GM12878 (cell line): ENCODE measurements around the gene SFSWAP. TPM values are rescaled to one million over a fixed set of nuclear protein-coding genes. Genes with fewer than 3 reads are reported as not detected.

Experiments used
- ATAC-seq: fragments of 200-7000 bp; cut with Tn5 transposase; 3 replicates; pipeline ENCODE4 v1.9.1; 2020; ENCODE audit warnings: mild to moderate bottlenecking, moderate library complexity
- BruUV-seq: library from RNA; stranded (reverse); fragments of 400-500 nt; replicated peaks from 2 replicates; lab custom pipeline; 2021; lab: Mats Ljungman, UMichigan
- CTCF ChIA-PET: fragments of 300-600 bp; sonication (Branson Sonifier 250); formaldehyde crosslinking; extraction: SDS; loops from one replicate; lab custom pipeline; 2021; ENCODE audit warnings: inconsistent platforms; lab: Yijun Ruan, JAX
- POLR2A ChIA-PET: fragments of 350-600 bp; formaldehyde crosslinking; extraction: SDS; loops from one replicate; lab custom pipeline; 2021; ENCODE audit warnings: inconsistent platforms; lab: Charles Lee
- RAD21 ChIA-PET: fragments of 300-600 bp; sonication (Branson Sonifier 250); formaldehyde crosslinking; loops from one replicate; lab custom pipeline; 2023; ENCODE audit warnings: antibody characterized with exemption; ENCODE audit not compliant: unreplicated experiment; lab: Charles Lee
- SMC1A ChIA-PET: fragments of 300-600 bp; sonication (Branson Sonifier 250); formaldehyde crosslinking; loops from one replicate; lab custom pipeline; 2023; ENCODE audit not compliant: unreplicated experiment, uncharacterized antibody; lab: Charles Lee
- DNase-seq: peaks from one replicate; pipeline ENCODE4 v3.0.0-alpha.2; 2011; ENCODE audit warnings: low read depth, low spot score
- FAIRE-seq: peaks from 3 replicates; lab custom pipeline; 2011; peaks lifted over from hg19 to GRCh38; lab: Jason Lieb, UNC
- H2AFZ ChIP-seq: 2 replicates; pipeline ENCODE4 v1.6.0; 2011; ENCODE audit warnings: low read depth, low read length, control low read depth; ENCODE audit not compliant: control insufficient read depth
- H3K27ac ChIP-seq: 2 replicates; pipeline ENCODE4 v1.5.1; 2011; ENCODE audit warnings: control low read depth; ENCODE audit not compliant: control insufficient read depth, insufficient read depth
- H3K27me3 ChIP-seq, 2 experiments: replicated peaks in 1 of 2; 2 replicates each; pipeline versions ENCODE4 v1.6.0 to v1.6.1; 2011; ENCODE audit warnings: low read length in 1 of 2; ENCODE audit not compliant: control insufficient read depth in 2 of 2, insufficient read depth in 2 of 2
- H3K36me3 ChIP-seq, 2 experiments: 2 replicates each; pipeline ENCODE4 v1.5.1; 2011; ENCODE audit warnings: low read length in 1 of 2; ENCODE audit not compliant: control insufficient read depth in 2 of 2, insufficient read depth in 2 of 2
- H3K4me1 ChIP-seq: 2 replicates; pipeline ENCODE4 v1.6.1; 2011; ENCODE audit warnings: mild to moderate bottlenecking, low read length, moderate library complexity, mixed read lengths; ENCODE audit not compliant: control insufficient read depth, insufficient read depth
- H3K4me2 ChIP-seq: 2 replicates; pipeline ENCODE4 v1.6.0; 2011; ENCODE audit warnings: control low read depth; ENCODE audit not compliant: control insufficient read depth, insufficient read depth
- H3K4me3 ChIP-seq: fragments of 200-600 bp; sonication (generic); 2 replicates; pipeline ENCODE4 v1.5.1; 2016
- H3K79me2 ChIP-seq: 2 replicates; pipeline ENCODE4 v1.6.0; 2011; ENCODE audit warnings: low read length; ENCODE audit not compliant: control insufficient read depth, insufficient read depth
- H3K9ac ChIP-seq: 2 replicates; pipeline ENCODE4 v1.8.0; 2011; ENCODE audit warnings: low read length, control low read depth, mixed read lengths; ENCODE audit not compliant: control insufficient read depth, insufficient read depth
- H3K9me3 ChIP-seq: replicated peaks from 3 replicates; pipeline ENCODE4 v1.5.1; 2011; ENCODE audit warnings: mild to moderate bottlenecking, low read length; ENCODE audit not compliant: control insufficient read depth, insufficient read depth
- H4K20me1 ChIP-seq: 2 replicates; pipeline ENCODE4 v1.6.0; 2011; ENCODE audit not compliant: control insufficient read depth, insufficient read depth
- CHD2 ChIP-seq: IDR thresholded peaks from 2 replicates; pipeline ENCODE4 v1.6.1; 2011; ENCODE audit warnings: low read depth, low read length, improper control_type of control experiment, borderline replicate concordance
- CREB1 ChIP-seq: IDR thresholded peaks from 2 replicates; pipeline ENCODE4 v1.6.1; 2012; ENCODE audit warnings: low read depth, mild to moderate bottlenecking, inconsistent platforms
- ELK1 ChIP-seq: IDR thresholded peaks from 2 replicates; pipeline ENCODE4 v1.6.1; 2012; ENCODE audit warnings: low read depth, low read length, improper control_type of control experiment
- EZH2 ChIP-seq: IDR thresholded peaks from 2 replicates; pipeline ENCODE4 v1.6.1; 2012; ENCODE audit warnings: low read depth, mild to moderate bottlenecking, control low read depth, inconsistent platforms, low read length, borderline replicate concordance; ENCODE audit not compliant: control insufficient read depth
- GABPA ChIP-seq: IDR thresholded peaks from 2 replicates; pipeline ENCODE4 v1.6.1; 2014; ENCODE audit warnings: antibody characterized with exemption, low read depth, mild to moderate bottlenecking, inconsistent platforms
- JUNB ChIP-seq: IDR thresholded peaks from 2 replicates; pipeline ENCODE4 v1.6.1; 2016; ENCODE audit warnings: antibody characterized with exemption, mild to moderate bottlenecking
- NBN ChIP-seq: fragments of 450-650 bp; IDR thresholded peaks from 2 replicates; pipeline ENCODE4 v1.6.1; 2016
- NFXL1 ChIP-seq: fragments of 450-650 bp; IDR thresholded peaks from 2 replicates; pipeline ENCODE4 v1.6.1; 2017; ENCODE audit warnings: antibody characterized with exemption, mild to moderate bottlenecking, borderline replicate concordance
- NFYA ChIP-seq: IDR thresholded peaks from 2 replicates; pipeline ENCODE4 v1.6.1; 2011; ENCODE audit warnings: low read depth, mild to moderate bottlenecking, low read length, improper control_type of control experiment, borderline replicate concordance
- NR2F1 ChIP-seq: fragments of 450-650 bp; conservative IDR thresholded peaks from 2 replicates; pipeline ENCODE4 v1.6.1; 2017; ENCODE audit warnings: mild to moderate bottlenecking
- PAX5 ChIP-seq: IDR thresholded peaks from 2 replicates; pipeline ENCODE4 v1.6.1; 2011; ENCODE audit warnings: low read depth, low read length, borderline replicate concordance
- PML ChIP-seq: IDR thresholded peaks from 2 replicates; pipeline ENCODE4 v1.6.1; 2012; ENCODE audit warnings: low read length, inconsistent platforms
- RUNX3 ChIP-seq: IDR thresholded peaks from 2 replicates; pipeline ENCODE4 v1.6.1; 2012; ENCODE audit warnings: low read length, inconsistent platforms
- SKIL ChIP-seq: fragments of 450-650 bp; IDR thresholded peaks from 2 replicates; pipeline ENCODE4 v1.6.1; 2017; ENCODE audit warnings: mild to moderate bottlenecking, low read depth, inconsistent platforms; ENCODE audit not compliant: poor library complexity, severe bottlenecking
- SMAD5 ChIP-seq: IDR thresholded peaks from 2 replicates; pipeline ENCODE4 v1.6.1; 2016; ENCODE audit warnings: antibody characterized with exemption, low read depth
- SMARCA5 ChIP-seq: fragments of 450-650 bp; IDR thresholded peaks from 2 replicates; pipeline ENCODE4 v1.6.1; 2017; ENCODE audit warnings: mild to moderate bottlenecking
- SRF ChIP-seq, 2 experiments: IDR thresholded peaks; 2 replicates each; pipeline ENCODE4 v1.6.1; 2011; ENCODE audit warnings: low read depth in 2 of 2, low read length in 2 of 2, mild to moderate bottlenecking in 1 of 2, moderate library complexity in 1 of 2
- WRNIP1 ChIP-seq: IDR thresholded peaks from 2 replicates; pipeline ENCODE4 v1.6.1; 2011; ENCODE audit warnings: low read depth, low read length, improper control_type of control experiment, borderline replicate concordance
- YBX1 ChIP-seq: fragments of 450-650 bp; IDR thresholded peaks from 2 replicates; pipeline ENCODE4 v1.6.1; 2016; ENCODE audit warnings: antibody characterized with exemption
- WGBS: methylation state at CpG from one replicate; pipeline ENCODE4 v1.1.6; 2016; ENCODE audit warnings: low lambda C conversion rate; ENCODE audit not compliant: insufficient replicate concordance, insufficient coverage; ENCODE audit errors: missing lambda C conversion rate; 5-methylcytosine and 5-hydroxymethylcytosine counted together
- in situ Hi-C: fragments of 300-500 bp; cut with MboI; formaldehyde crosslinking; loops from 9 replicates; pipeline ENCODE4 v1.14.3; 2018; ENCODE audit warnings: mixed read lengths
- intact Hi-C: fragments of 100-400 bp; cut with micrococcal nuclease; formaldehyde crosslinking; loops from one replicate; pipeline ENCODE4 v1.14.2; 2022; ENCODE audit not compliant: unreplicated experiment
- polyA plus RNA-seq, 11 experiments: library from polyadenylated mRNA; depleted of rRNA in 4 of 11; unstranded in 6 of 11; stranded (reverse) in 5 of 11; fragments of >200 nt; fragmentation: Nextera tagmentation in 4 of 11; fragmentation: Illumina TruSeq in 1 of 11; extraction: Ambion mirVana in 4 of 11; extraction: Trizol in 1 of 11; gene quantifications; 1 replicate in 1 of 11; 2 replicates in 10 of 11; pipeline versions ENCODE4 v1.2.1 to v1.2.3, GENCODE V29; 2011 to 2016; ENCODE audit warnings: inconsistent platforms in 2 of 11, missing spikeins in 2 of 11, low read depth in 1 of 11
- total RNA-seq, 4 experiments: library from RNA; depleted of rRNA in 3 of 4; stranded (reverse); fragments of >200 nt in 3 of 4; fragmentation: Illumina TruSeq in 1 of 4; extraction: Trizol in 1 of 4; gene quantifications; 2 replicates each; pipeline versions ENCODE4 v1.2.1 to v1.2.3, GENCODE V29; 2013 to 2021

Gene SFSWAP
- total and polyA plus RNA-seq, 10 of the 15 experiments (the other 5 are each of a cell fraction or from before 2014, with no cell fraction given): 1.8 to 48.6 (median 25.0) TPM

- Histone ChIP-seq H3K9me3 (no peaks in the 10 kb centered on the region), H3K4me1 (no peaks in the 10 kb centered on the region), H3K79me2 (no peaks in the 10 kb centered on the region), H3K36me3 (peaks cover 30 to 48% of the 10 kb centered on the region in 2 experiments), H3K4me2 (no peak overlapping the region), H3K9ac (no peak overlapping the region), H3K27ac (no peak overlapping the region), H2AFZ (no peak overlapping the region), H3K4me3 (no peak overlapping the region), H4K20me1 (no peaks in the 10 kb centered on the region), H3K27me3 (no peaks in the 10 kb centered on the region)
- DNase-seq: no peak
- RAD21 ChIA-PET: no interaction called here
- CTCF ChIA-PET: no interaction called here
- SMC1A ChIA-PET: no interaction called here
- intact Hi-C loops: no loop called here
- no TSS peak for BruUV-seq
- FAIRE-seq: no peak
- TF ChIP-seq SMARCA5: no peak
- TF ChIP-seq NFYA: no peak
- no peak for TF ChIP-seq SKIL
- TF ChIP-seq RUNX3: no peak
- TF ChIP-seq YBX1: no peak
- no peak for TF ChIP-seq SRF (IDR thresholded peaks at IDR 0.05; ENCODE audit: low read depth in 2 of 2, low read length in 2 of 2)
- TF ChIP-seq GABPA: no peak
- no peak for TF ChIP-seq PML
- TF ChIP-seq NFXL1: no peak
- TF ChIP-seq NBN: no peak
- TF ChIP-seq NR2F1: no peak
- TF ChIP-seq CREB1: no peak
- no peak for TF ChIP-seq SMAD5
- TF ChIP-seq ELK1: no peak
- TF ChIP-seq WRNIP1: no peak
- TF ChIP-seq CHD2: no peak
- TF ChIP-seq EZH2: no peak
- no peak for TF ChIP-seq JUNB
- no peak for TF ChIP-seq PAX5
- in situ Hi-C loops: no loop called here
- no peak for ATAC-seq
- POLR2A ChIA-PET: no interaction called here
- 95% methylated on average over 20 of the region's 21 CpGs for WGBS
Measured at GRCh38 chr12:131732996-131733615, 22.2 kb downstream of the SFSWAP start.
